ENCODE measurements around the gene DICER1. TPM values are rescaled to one million over a fixed set of nuclear protein-coding genes. Genes with fewer than 3 reads are reported as not detected.

The DICER1 gene
- total RNA-seq, 1 experiment from 2014 or later: 57.1 TPM

DNA sequence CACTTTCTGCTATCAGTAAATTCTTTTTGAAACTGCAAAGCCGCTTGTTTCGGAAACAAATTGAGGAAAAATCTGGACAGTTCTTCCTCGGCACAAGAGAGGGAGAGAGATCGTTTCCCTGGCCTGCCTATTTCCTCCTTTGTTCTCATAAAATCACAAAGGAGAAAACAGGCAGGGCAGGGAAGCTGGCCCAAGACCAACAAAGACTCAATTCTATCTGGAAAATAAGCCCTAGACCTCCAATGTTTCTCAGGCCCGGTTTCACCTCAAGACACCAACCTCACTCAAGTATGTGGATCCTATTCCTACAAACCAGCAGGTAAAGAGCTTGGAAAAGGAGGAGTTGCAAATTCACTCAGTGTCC, 19.5 kb downstream of the DICER1 start:
- H3K4me3 ChIP-seq (ENCODE audit: low read depth, low read length, poor library complexity, severe bottlenecking): no peak overlapping the region
- no peaks in the 10 kb centered on the region for H3K27me3 ChIP-seq (replicated peaks; ENCODE audit: insufficient read depth, low read depth, low read length, poor library complexity)
- intact Hi-C loops (cut with micrococcal nuclease; ENCODE audit: unreplicated experiment): no loop called here
- H3K9me3 ChIP-seq (ENCODE audit: low read depth, low read length, poor library complexity, severe bottlenecking): no peaks in the 10 kb centered on the region
- no peak overlapping the region for H3K27ac ChIP-seq (ENCODE audit: low read depth, low read length, poor library complexity, severe bottlenecking)
- ChIA-PET POLR2A (ENCODE audit: low non-redundant PET) (no interaction called here), CTCF (interaction anchor here (0.6 kb wide), 1 partner anchor 34 kb away, joined by 3 read pairs; no protein-coding TSS in a partner anchor)
- BruUV-seq (replicated peaks): no TSS peak
- TF ChIP-seq EZH2 (IDR thresholded peaks at IDR 0.05; ENCODE audit: borderline replicate concordance, low read depth, low read length, poor library complexity, severe bottlenecking): no peak
- TF ChIP-seq, protein P1, sequence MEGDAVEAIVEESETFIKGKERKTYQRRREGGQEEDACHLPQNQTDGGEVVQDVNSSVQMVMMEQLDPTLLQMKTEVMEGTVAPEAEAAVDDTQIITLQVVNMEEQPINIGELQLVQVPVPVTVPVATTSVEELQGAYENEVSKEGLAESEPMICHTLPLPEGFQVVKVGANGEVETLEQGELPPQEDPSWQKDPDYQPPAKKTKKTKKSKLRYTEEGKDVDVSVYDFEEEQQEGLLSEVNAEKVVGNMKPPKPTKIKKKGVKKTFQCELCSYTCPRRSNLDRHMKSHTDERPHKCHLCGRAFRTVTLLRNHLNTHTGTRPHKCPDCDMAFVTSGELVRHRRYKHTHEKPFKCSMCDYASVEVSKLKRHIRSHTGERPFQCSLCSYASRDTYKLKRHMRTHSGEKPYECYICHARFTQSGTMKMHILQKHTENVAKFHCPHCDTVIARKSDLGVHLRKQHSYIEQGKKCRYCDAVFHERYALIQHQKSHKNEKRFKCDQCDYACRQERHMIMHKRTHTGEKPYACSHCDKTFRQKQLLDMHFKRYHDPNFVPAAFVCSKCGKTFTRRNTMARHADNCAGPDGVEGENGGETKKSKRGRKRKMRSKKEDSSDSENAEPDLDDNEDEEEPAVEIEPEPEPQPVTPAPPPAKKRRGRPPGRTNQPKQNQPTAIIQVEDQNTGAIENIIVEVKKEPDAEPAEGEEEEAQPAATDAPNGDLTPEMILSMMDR (conservative IDR thresholded peaks at IDR 0.05; ENCODE audit: low read depth, low read length): no peak
- no peak for DNase-seq (ENCODE audit: low spot score)
- H3K4me1 ChIP-seq (ENCODE audit: insufficient read depth, low read length, poor library complexity, severe bottlenecking): peaks cover 67% of the 10 kb centered on the region
- peaks cover 8% of the 10 kb centered on the region for H3K36me3 ChIP-seq (ENCODE audit: insufficient read depth, low read length, poor library complexity, severe bottlenecking)

DNA sequence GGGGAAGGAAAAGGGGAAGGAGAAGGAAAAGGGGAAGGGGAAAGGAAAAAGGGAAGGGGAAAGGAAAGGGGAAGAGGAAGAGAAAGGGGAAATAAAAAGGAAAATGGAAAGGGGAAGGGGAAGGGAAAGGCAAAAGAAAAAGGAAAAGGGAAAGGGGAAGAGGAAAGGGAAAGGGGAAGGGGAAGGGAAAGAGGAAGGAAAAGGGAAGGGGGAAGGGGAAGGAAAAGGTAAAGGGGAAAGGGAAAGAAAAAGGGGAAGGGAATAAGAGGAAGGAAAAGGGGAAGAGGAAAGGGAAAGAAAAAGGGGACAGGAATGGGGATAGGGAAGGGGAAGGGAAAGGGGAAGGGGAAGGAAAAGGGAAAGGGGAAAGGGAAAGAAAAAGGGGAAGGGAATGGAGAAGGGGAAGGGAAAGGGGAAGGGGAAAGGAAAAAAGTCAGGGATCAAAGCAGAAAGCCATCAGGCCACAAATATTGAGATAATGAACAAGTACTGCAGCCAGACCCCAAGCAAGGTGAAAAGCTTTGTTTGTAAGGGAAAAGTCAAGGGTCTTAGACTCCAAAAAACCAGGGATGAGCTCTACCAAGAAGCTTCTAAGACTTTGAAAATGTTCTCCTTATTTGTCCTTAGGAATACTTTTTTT, 20.0 kb downstream of the DICER1 start:
- Histone ChIP-seq H3K4me3 (ENCODE audit: low read depth, low read length, poor library complexity, severe bottlenecking) (no peak overlapping the region), H3K36me3 (ENCODE audit: insufficient read depth, low read length, poor library complexity, severe bottlenecking) (peaks cover 13% of the 10 kb centered on the region), H3K27me3 (replicated peaks; ENCODE audit: insufficient read depth, low read depth, low read length, poor library complexity) (no peaks in the 10 kb centered on the region), H3K27ac (ENCODE audit: low read depth, low read length, poor library complexity, severe bottlenecking) (no peak overlapping the region), H3K4me1 (ENCODE audit: insufficient read depth, low read length, poor library complexity, severe bottlenecking) (peaks cover 63% of the 10 kb centered on the region), H3K9me3 (ENCODE audit: low read depth, low read length, poor library complexity, severe bottlenecking) (no peaks in the 10 kb centered on the region)
- intact Hi-C loops (cut with micrococcal nuclease; ENCODE audit: unreplicated experiment): no loop called here
- no peak for DNase-seq (ENCODE audit: low spot score)
- CTCF ChIA-PET: interaction anchor here (0.6 kb wide), 1 partner anchor 35 kb away, joined by 3 read pairs; no protein-coding TSS in a partner anchor
- no TSS peak for BruUV-seq (replicated peaks)
- TF ChIP-seq EZH2 (IDR thresholded peaks at IDR 0.05; ENCODE audit: borderline replicate concordance, low read depth, low read length, poor library complexity, severe bottlenecking): no peak
- TF ChIP-seq, protein P1 (conservative IDR thresholded peaks at IDR 0.05; ENCODE audit: low read depth, low read length): no peak
- POLR2A ChIA-PET (ENCODE audit: low non-redundant PET): no interaction called here

DNA sequence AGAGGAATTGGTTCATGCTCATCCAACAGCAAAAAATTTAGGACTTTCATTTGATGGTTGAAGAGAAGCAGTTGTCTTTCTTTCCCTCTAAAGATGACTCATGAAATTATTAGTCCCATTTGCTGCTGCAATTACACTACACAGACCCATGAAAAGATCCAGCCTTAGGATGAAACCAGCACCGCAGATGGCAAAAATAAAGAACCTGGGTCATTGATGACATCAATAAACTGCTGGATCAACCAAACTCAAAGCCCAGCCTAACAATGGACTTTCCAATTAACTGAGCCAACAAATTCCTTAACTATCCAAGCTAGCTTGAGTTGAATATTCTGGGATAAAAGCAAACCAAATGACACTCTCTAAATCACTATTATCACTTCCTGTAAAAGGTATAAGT, 20.7 kb downstream of the DICER1 start:
- intact Hi-C loops (cut with micrococcal nuclease; ENCODE audit: unreplicated experiment): no loop called here
- no peaks in the 10 kb centered on the region for H3K9me3 ChIP-seq (ENCODE audit: low read depth, low read length, poor library complexity, severe bottlenecking)
- no peak overlapping the region for H3K4me3 ChIP-seq (ENCODE audit: low read depth, low read length, poor library complexity, severe bottlenecking)
- H3K4me1 ChIP-seq (ENCODE audit: insufficient read depth, low read length, poor library complexity, severe bottlenecking): peaks cover 58% of the 10 kb centered on the region
- ChIA-PET POLR2A (ENCODE audit: low non-redundant PET) (no interaction called here), CTCF (no interaction called here)
- peaks cover 19% of the 10 kb centered on the region for H3K36me3 ChIP-seq (ENCODE audit: insufficient read depth, low read length, poor library complexity, severe bottlenecking)
- no peaks in the 10 kb centered on the region for H3K27me3 ChIP-seq (replicated peaks; ENCODE audit: insufficient read depth, low read depth, low read length, poor library complexity)
- TF ChIP-seq, protein P1 (conservative IDR thresholded peaks at IDR 0.05; ENCODE audit: low read depth, low read length): no peak
- no peak for TF ChIP-seq EZH2 (IDR thresholded peaks at IDR 0.05; ENCODE audit: borderline replicate concordance, low read depth, low read length, poor library complexity, severe bottlenecking)
- H3K27ac ChIP-seq (ENCODE audit: low read depth, low read length, poor library complexity, severe bottlenecking): no peak overlapping the region
- no TSS peak for BruUV-seq (replicated peaks)
- no peak for DNase-seq (ENCODE audit: low spot score)
